CD14-positive monocyte (primary cell): Measurements from ENCODE around the gene ERVV-1. TPM values are rescaled to one million over a fixed set of nuclear protein-coding genes. Genes with fewer than 3 reads are reported as not detected.
"Not testable (repeated sequence)": the region's sequence is repeated elsewhere in the genome, so short reads cannot be mapped to it uniquely, and the experiment has no call there.

ENCODE experiments used
- DNase-seq, 3 donors: peaks; one replicate each; pipeline ENCODE4 v3.0.0-alpha.2; 2011 to 2022
- H2AFZ ChIP-seq: 2 replicates; pipeline ENCODE4 v1.6.0; 2012; ENCODE audit warnings: mild to moderate bottlenecking, low read depth, low read length, inconsistent platforms; ENCODE audit not compliant: insufficient read depth, poor library complexity, severe bottlenecking
- H3K27ac ChIP-seq, 2 donors: 1 replicate in 1 of 2; 2 replicates in 1 of 2; pipeline ENCODE4 v1.5.1; 2012 to 2013; ENCODE audit warnings: low read length in 2 of 2, control low read depth in 1 of 2, inconsistent platforms in 1 of 2, low read depth in 1 of 2, mild to moderate bottlenecking in 1 of 2
- H3K27me3 ChIP-seq, 2 donors: one replicate each; pipeline versions ENCODE4 v1.6.0 to v1.6.1; 2011 to 2013; ENCODE audit warnings: low read length in 2 of 2; ENCODE audit not compliant: control insufficient read depth in 2 of 2, insufficient read depth in 2 of 2
- H3K36me3 ChIP-seq, 2 donors: replicated peaks in 1 of 2; 1 replicate in 1 of 2; 2 replicates in 1 of 2; pipeline versions ENCODE4 v1.5.1 to v1.6.1; 2012 to 2013; ENCODE audit warnings: low read length in 2 of 2, control low read depth in 1 of 2, inconsistent platforms in 1 of 2, mild to moderate bottlenecking in 1 of 2; ENCODE audit not compliant: insufficient read depth in 2 of 2, control insufficient read depth in 1 of 2
- H3K4me1 ChIP-seq, 2 donors: 1 replicate in 1 of 2; 2 replicates in 1 of 2; pipeline versions ENCODE4 v1.5.1 to v1.6.1; 2012 to 2013; ENCODE audit warnings: low read length in 2 of 2, control low read depth in 1 of 2, inconsistent platforms in 1 of 2, mild to moderate bottlenecking in 1 of 2, moderate library complexity in 1 of 2; ENCODE audit not compliant: insufficient read depth in 2 of 2, control insufficient read depth in 1 of 2
- H3K4me2 ChIP-seq: replicated peaks from 2 replicates; pipeline ENCODE3; 2012; ENCODE audit warnings: low read length, moderate library complexity, mild to moderate bottlenecking; ENCODE audit not compliant: poor library complexity, severe bottlenecking; ENCODE audit errors: extremely low read depth
- H3K4me3 ChIP-seq, 3 experiments: fragments of 200-600 bp in 1 of 3; sonication (generic) in 1 of 3; replicated peaks in 1 of 3; 1 replicate in 2 of 3; 2 replicates in 1 of 3; pipeline ENCODE4 v1.5.1; 2011 to 2013; ENCODE audit warnings: low read length in 3 of 3, mild to moderate bottlenecking in 3 of 3, control low read depth in 2 of 3, low read depth in 2 of 3, inconsistent platforms in 1 of 3, moderate library complexity in 1 of 3
- H3K79me2 ChIP-seq: 2 replicates; pipeline ENCODE4 v1.6.0; 2012; ENCODE audit warnings: mild to moderate bottlenecking, control low read depth, inconsistent platforms, low read length, moderate library complexity; ENCODE audit not compliant: insufficient read depth
- H3K9ac ChIP-seq: 2 replicates; pipeline ENCODE4 v1.6.0; 2017; ENCODE audit warnings: low read length, mild to moderate bottlenecking; ENCODE audit not compliant: insufficient read depth, poor library complexity, severe bottlenecking
- H3K9me3 ChIP-seq, 2 donors: replicated peaks in 1 of 2; 1 replicate in 1 of 2; 2 replicates in 1 of 2; pipeline versions ENCODE4 v1.5.1 to v1.6.1; 2012 to 2013; ENCODE audit warnings: low read length in 2 of 2, control low read depth in 1 of 2; ENCODE audit not compliant: control insufficient read depth in 1 of 2, insufficient read depth in 1 of 2
- H4K20me1 ChIP-seq: 2 replicates; pipeline ENCODE4 v1.6.0; 2012; ENCODE audit warnings: mild to moderate bottlenecking, low read length, control low read depth, moderate library complexity; ENCODE audit not compliant: insufficient read depth
- H3K27ac Mint-ChIP-seq, 7 donors: one replicate each; pipeline ENCODE4 v1.8.0; 2020; ENCODE audit warnings: mild to moderate bottlenecking in 7 of 7, mixed read lengths in 7 of 7, moderate library complexity in 6 of 7, inconsistent platforms in 2 of 7
- H3K27me3 Mint-ChIP-seq, 3 donors: one replicate each; pipeline ENCODE4 v1.8.0; 2021 to 2022; ENCODE audit warnings: low read depth in 3 of 3, mild to moderate bottlenecking in 3 of 3, mixed read lengths in 3 of 3, moderate library complexity in 3 of 3, inconsistent platforms in 1 of 3
- H3K36me3 Mint-ChIP-seq, 2 donors: one replicate each; pipeline ENCODE4 v1.8.0; 2020; ENCODE audit warnings: mixed read lengths in 2 of 2, inconsistent platforms in 1 of 2, mild to moderate bottlenecking in 1 of 2
- H3K4me1 Mint-ChIP-seq: one replicate; pipeline ENCODE4 v1.8.0; 2020; ENCODE audit warnings: mild to moderate bottlenecking, mixed read lengths
- H3K4me3 Mint-ChIP-seq, 2 donors: one replicate each; pipeline ENCODE4 v1.8.0; 2020; ENCODE audit warnings: mild to moderate bottlenecking in 2 of 2, mixed read lengths in 2 of 2, moderate library complexity in 1 of 2
- H3K9me3 Mint-ChIP-seq, 7 donors: one replicate each; pipeline ENCODE4 v1.8.0; 2020 to 2022; ENCODE audit warnings: mixed read lengths in 7 of 7, mild to moderate bottlenecking in 6 of 7, moderate library complexity in 6 of 7, inconsistent platforms in 2 of 7
- WGBS: methylation state at CpG from one replicate; pipeline ENCODE4 v1.1.5; 2013; ENCODE audit warnings: missing lambda C conversion rate; ENCODE audit not compliant: insufficient coverage; 5-methylcytosine and 5-hydroxymethylcytosine counted together
- intact Hi-C, 2 donors: fragments of 100-400 bp; cut with micrococcal nuclease; formaldehyde crosslinking; loops; one replicate each; pipeline versions ENCODE4 v1.15.0 to v1.15.1; 2023
- polyA plus RNA-seq, 3 donors: library from polyadenylated mRNA; depleted of rRNA in 1 of 3; unstranded in 2 of 3; stranded (reverse) in 1 of 3; fragments of 300-500 nt in 2 of 3; fragments of >200 nt in 1 of 3; fragmentation: Illumina TruSeq in 2 of 3; gene quantifications; 1 replicate in 2 of 3; 2 replicates in 1 of 3; pipeline ENCODE4 v1.2.3, GENCODE V29; 2012 to 2021
- TF ChIP-seq, protein P1 (sequence below): fragments of 200-600 bp; IDR thresholded peaks from one replicate; pipeline ENCODE4 v1.8.0; 2022; ENCODE audit warnings: antibody characterized with exemption, mild to moderate bottlenecking

ERVV-1 gene
- polyA plus RNA-seq, 3 donors, result not detected

DNA sequence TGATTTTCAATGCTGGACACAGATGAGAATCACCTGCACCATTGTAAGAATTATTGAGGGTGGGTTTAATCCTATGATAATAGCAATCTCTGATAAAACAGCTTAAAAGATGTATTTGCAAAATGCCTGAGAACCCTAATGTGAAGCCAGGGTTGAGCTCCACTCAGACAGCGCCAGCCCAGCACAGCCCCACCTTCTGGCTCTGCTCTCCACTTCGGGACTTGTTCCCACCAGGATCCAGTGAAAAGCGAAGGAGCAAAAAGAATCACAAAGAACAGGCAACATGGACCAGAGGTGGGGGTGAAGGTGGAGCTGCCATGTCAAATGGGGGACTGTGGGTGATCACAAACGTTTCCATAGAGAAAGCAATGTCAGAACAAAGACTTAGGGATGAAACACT lies 32.4 kb upstream of the ERVV-1 start:
- peaks cover 17 to 74% (median 58%) of the 10 kb centered on the region in 7 donors for H3K9me3 Mint-ChIP-seq
- H3K36me3 Mint-ChIP-seq, result peaks cover 7 to 26% of the 10 kb centered on the region in 2 donors
- no peak overlapping the region for H3K4me3 Mint-ChIP-seq
- no peak overlapping the region for H3K9ac ChIP-seq
- WGBS, result 68% methylated on average over 3 of the region's 4 CpGs
- no peak overlapping the region for H3K4me3 ChIP-seq
- no peak for DNase-seq
- H3K4me1 ChIP-seq, result no peaks in the 10 kb centered on the region
- H4K20me1 ChIP-seq, result no peaks in the 10 kb centered on the region
- H2AFZ ChIP-seq, result no peak overlapping the region
- no peaks in the 10 kb centered on the region for H3K4me1 Mint-ChIP-seq
- TF ChIP-seq, protein P1, sequence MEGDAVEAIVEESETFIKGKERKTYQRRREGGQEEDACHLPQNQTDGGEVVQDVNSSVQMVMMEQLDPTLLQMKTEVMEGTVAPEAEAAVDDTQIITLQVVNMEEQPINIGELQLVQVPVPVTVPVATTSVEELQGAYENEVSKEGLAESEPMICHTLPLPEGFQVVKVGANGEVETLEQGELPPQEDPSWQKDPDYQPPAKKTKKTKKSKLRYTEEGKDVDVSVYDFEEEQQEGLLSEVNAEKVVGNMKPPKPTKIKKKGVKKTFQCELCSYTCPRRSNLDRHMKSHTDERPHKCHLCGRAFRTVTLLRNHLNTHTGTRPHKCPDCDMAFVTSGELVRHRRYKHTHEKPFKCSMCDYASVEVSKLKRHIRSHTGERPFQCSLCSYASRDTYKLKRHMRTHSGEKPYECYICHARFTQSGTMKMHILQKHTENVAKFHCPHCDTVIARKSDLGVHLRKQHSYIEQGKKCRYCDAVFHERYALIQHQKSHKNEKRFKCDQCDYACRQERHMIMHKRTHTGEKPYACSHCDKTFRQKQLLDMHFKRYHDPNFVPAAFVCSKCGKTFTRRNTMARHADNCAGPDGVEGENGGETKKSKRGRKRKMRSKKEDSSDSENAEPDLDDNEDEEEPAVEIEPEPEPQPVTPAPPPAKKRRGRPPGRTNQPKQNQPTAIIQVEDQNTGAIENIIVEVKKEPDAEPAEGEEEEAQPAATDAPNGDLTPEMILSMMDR, result no peak
- no peaks in the 10 kb centered on the region for H3K27me3 ChIP-seq
- peaks cover 0 to 39% of the 10 kb centered on the region in 2 donors for H3K36me3 ChIP-seq
- intact Hi-C loops, result no loop called here
- no peak overlapping the region for H3K27ac Mint-ChIP-seq
- no peak overlapping the region for H3K27ac ChIP-seq
- peaks cover 0 to 2% (median 0%) of the 10 kb centered on the region in 3 donors for H3K27me3 Mint-ChIP-seq
- no peak overlapping the region for H3K4me2 ChIP-seq
- no peaks in the 10 kb centered on the region for H3K79me2 ChIP-seq
- H3K9me3 ChIP-seq, result peaks cover 44 to 58% of the 10 kb centered on the region in 2 donors

DNA sequence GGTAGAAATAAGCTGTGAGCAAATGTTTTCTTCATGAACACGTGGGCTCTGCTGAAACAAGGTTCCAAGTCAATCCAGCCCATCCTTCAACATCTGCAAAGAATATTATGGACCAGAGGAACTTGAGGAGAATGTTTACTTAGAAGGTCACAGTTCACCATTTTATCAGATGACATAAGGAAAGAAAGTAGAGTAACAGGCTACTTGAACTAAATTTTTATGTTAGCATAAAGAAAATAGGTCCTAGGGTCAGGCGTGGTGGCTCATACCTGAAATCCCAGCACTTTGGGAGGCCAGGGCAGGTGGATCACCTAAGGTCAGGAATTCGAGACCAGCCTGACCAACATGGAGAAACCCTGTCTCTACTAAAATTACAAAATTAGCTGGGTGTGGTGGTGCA lies 30.6 kb upstream of the ERVV-1 start:
- Mint-ChIP-seq H3K9me3 (peaks cover 23 to 81% (median 60%) of the 10 kb centered on the region in 7 donors), H3K36me3 (peaks cover 16 to 40% of the 10 kb centered on the region in 2 donors)
- WGBS, result no CpG with 5 or more reads among the region's 3 CpGs
- Histone ChIP-seq H3K36me3 (peaks cover 0 to 50% of the 10 kb centered on the region in 2 donors), H3K9me3 (peaks cover 51 to 55% of the 10 kb centered on the region in 2 donors)
- H3K79me2 ChIP-seq, H3K4me1 ChIP-seq, intact Hi-C loops, H3K27me3 Mint-ChIP-seq, DNase-seq, H3K27ac Mint-ChIP-seq, H3K4me2 ChIP-seq, H3K9ac ChIP-seq, H3K4me3 ChIP-seq, H4K20me1 ChIP-seq, H3K4me1 Mint-ChIP-seq, H3K4me3 Mint-ChIP-seq, H2AFZ ChIP-seq, H3K27me3 ChIP-seq, H3K27ac ChIP-seq: not testable (repeated sequence)
